ENCODE results near the gene TM4SF18.
A peak's percentile ranks its signal among the peaks of the same experiment; 100 is the strongest.
"Not testable (repeated sequence)": the region's sequence is repeated elsewhere in the genome, so short reads cannot be mapped to it uniquely, and the experiment has no call there.

Gene TM4SF18

GRCh38 chr3:149333176-149333859 lies at the start of gene TM4SF18:
Gene TM4SF18 (minus strand): TSS chr3:149333636. CDS start chr3:149333382, 254 bp downstream.
- Mint-ChIP-seq H3K36me3 (ENCODE audit: low read depth) (no peaks in the 10 kb centered on the region), H3K4me1 (no peaks in the 10 kb centered on the region), H3K27ac (no peak within 1 kb of the TSS)

GRCh38 chr3:149382518-149382917 lies 49.1 kb upstream of the TM4SF18 start:
- H3K27ac Mint-ChIP-seq = no peak overlapping the region
- H3K4me3 Mint-ChIP-seq = no peak overlapping the region
- no peaks in the 10 kb centered on the region for H3K36me3 Mint-ChIP-seq (ENCODE audit: low read depth)
- no peak for DNase-seq
- no peaks in the 10 kb centered on the region for H3K9me3 Mint-ChIP-seq
- peaks cover 1% of the 10 kb centered on the region for H3K27me3 Mint-ChIP-seq
- no peak for ATAC-seq
- H3K4me1 Mint-ChIP-seq = no peaks in the 10 kb centered on the region

More at GRCh38 chr3:149333176-149333859, at the start of gene TM4SF18:
- H3K27me3 Mint-ChIP-seq = no peaks in the 10 kb centered on the region
- H3K4me3 Mint-ChIP-seq = no peak within 1 kb of the TSS
- no peaks in the 10 kb centered on the region for H3K9me3 Mint-ChIP-seq
- DNase-seq (no peak), ATAC-seq (no peak)

GRCh38 chr3:149382101-149382467 lies 48.6 kb upstream of the TM4SF18 start:
- ATAC-seq (no peak), DNase-seq (no peak)
- Mint-ChIP-seq H3K4me3 (no peak overlapping the region), H3K27me3 (peaks cover 3% of the 10 kb centered on the region), H3K27ac (no peak overlapping the region), H3K4me1 (no peaks in the 10 kb centered on the region), H3K9me3 (no peaks in the 10 kb centered on the region), H3K36me3 (ENCODE audit: low read depth) (no peaks in the 10 kb centered on the region)

- no peaks in the 10 kb centered on the region for H3K4me1 Mint-ChIP-seq
- no peak overlapping the region for H3K4me3 Mint-ChIP-seq
- DNase-seq (no peak), ATAC-seq (no peak)
- H3K27me3 Mint-ChIP-seq = peaks cover 3% of the 10 kb centered on the region
- no peaks in the 10 kb centered on the region for H3K9me3 Mint-ChIP-seq
- no peaks in the 10 kb centered on the region for H3K36me3 Mint-ChIP-seq (ENCODE audit: low read depth)
- H3K27ac Mint-ChIP-seq = no peak overlapping the region
Observed at GRCh38 chr3:149381173-149382100, 48.0 kb upstream of the TM4SF18 start.

- not testable (repeated sequence) for DNase-seq; H3K27me3 Mint-ChIP-seq; H3K4me3 Mint-ChIP-seq; H3K27ac Mint-ChIP-seq; H3K9me3 Mint-ChIP-seq; H3K4me1 Mint-ChIP-seq; ATAC-seq; H3K36me3 Mint-ChIP-seq (ENCODE audit: low read depth)
Observed at GRCh38 chr3:149380220-149380619, 46.8 kb upstream of the TM4SF18 start.

- Mint-ChIP-seq H3K4me3 (no peak overlapping the region), H3K27me3 (peaks cover 3% of the 10 kb centered on the region), H3K4me1 (no peaks in the 10 kb centered on the region), H3K9me3 (no peaks in the 10 kb centered on the region), H3K27ac (no peak overlapping the region), H3K36me3 (ENCODE audit: low read depth) (no peaks in the 10 kb centered on the region)
- ATAC-seq = no peak
- DNase-seq = no peak
Observed at GRCh38 chr3:149378478-149379309, 45.3 kb upstream of the TM4SF18 start.

GRCh38 chr3:149377408-149378364 lies 44.2 kb upstream of the TM4SF18 start, which contains the start of gene TM4SF1:
Gene TM4SF1 (minus strand): TSS chr3:149377649. CDS start chr3:149377547, 102 bp downstream.
- H3K4me1 Mint-ChIP-seq = no peaks in the 10 kb centered on the region
- peaks cover 5% of the 10 kb centered on the region for H3K27me3 Mint-ChIP-seq
- DNase-seq (no peak), ATAC-seq (no peak)
- H3K4me3 Mint-ChIP-seq = no peak within 1 kb of the TSS
- H3K36me3 Mint-ChIP-seq (ENCODE audit: low read depth) = no peaks in the 10 kb centered on the region
- peak within 1 kb of the TSS; percentile 30 for H3K27ac Mint-ChIP-seq
- H3K9me3 Mint-ChIP-seq = no peaks in the 10 kb centered on the region

GRCh38 chr3:149376718-149377407 lies 43.4 kb upstream of the TM4SF18 start:
- H3K4me3 Mint-ChIP-seq = no peak overlapping the region
- ATAC-seq (no peak), DNase-seq (no peak)
- H3K4me1 Mint-ChIP-seq = no peaks in the 10 kb centered on the region
- H3K27ac Mint-ChIP-seq = no peak overlapping the region
- no peaks in the 10 kb centered on the region for H3K36me3 Mint-ChIP-seq (ENCODE audit: low read depth)
- no peaks in the 10 kb centered on the region for H3K9me3 Mint-ChIP-seq
- H3K27me3 Mint-ChIP-seq = peaks cover 7% of the 10 kb centered on the region

GRCh38 chr3:149375501-149376196 lies 42.2 kb upstream of the TM4SF18 start:
- ATAC-seq = no peak
- Mint-ChIP-seq H3K9me3 (no peaks in the 10 kb centered on the region), H3K27ac (no peak overlapping the region)

GRCh38 chr3:149374793-149375500 lies 41.5 kb upstream of the TM4SF18 start:
- no peak overlapping the region for H3K27ac Mint-ChIP-seq
- no peak for DNase-seq
- no peaks in the 10 kb centered on the region for H3K36me3 Mint-ChIP-seq (ENCODE audit: low read depth)
- H3K27me3 Mint-ChIP-seq = peaks cover 7% of the 10 kb centered on the region
- no peaks in the 10 kb centered on the region for H3K9me3 Mint-ChIP-seq
- H3K4me1 Mint-ChIP-seq = no peaks in the 10 kb centered on the region
- H3K4me3 Mint-ChIP-seq = no peak overlapping the region
- ATAC-seq = no peak

More at GRCh38 chr3:149375501-149376196, 42.2 kb upstream of the TM4SF18 start:
- no peaks in the 10 kb centered on the region for H3K36me3 Mint-ChIP-seq (ENCODE audit: low read depth)
- H3K27me3 Mint-ChIP-seq = peaks cover 7% of the 10 kb centered on the region
- H3K4me1 Mint-ChIP-seq = no peaks in the 10 kb centered on the region
- no peak overlapping the region for H3K4me3 Mint-ChIP-seq
- no peak for DNase-seq

GRCh38 chr3:149374391-149374790 lies 41.0 kb upstream of the TM4SF18 start:
- H3K36me3 Mint-ChIP-seq (ENCODE audit: low read depth) = no peaks in the 10 kb centered on the region
- peaks cover 7% of the 10 kb centered on the region for H3K27me3 Mint-ChIP-seq
- DNase-seq (no peak), ATAC-seq (no peak)
- no peaks in the 10 kb centered on the region for H3K9me3 Mint-ChIP-seq
- no peak overlapping the region for H3K4me3 Mint-ChIP-seq
- H3K27ac Mint-ChIP-seq = no peak overlapping the region
- H3K4me1 Mint-ChIP-seq = no peaks in the 10 kb centered on the region

Data from activated naive CD8-positive, alpha-beta T cell treated with anti-CD3 and anti-CD28 coated beads, Interleukin-2, amount 50 U/mL, for 24 hours (primary cell).